BE2C (cell line): Measurements from ENCODE around the gene VWA3B.
"Not testable (repeated sequence)": the region's sequence is repeated elsewhere in the genome, so short reads cannot be mapped to it uniquely, and the experiment has no call there.

Experiments used
- DNase-seq: peaks from one replicate; pipeline ENCODE4 v3.0.0-alpha.2; 2020
- H3K27me3 ChIP-seq: fragments of 250-450 bp; sonication (Bioruptor Pico); 2 replicates; pipeline ENCODE4 v1.5.1; 2020; ENCODE audit warnings: mild to moderate bottlenecking
- H3K36me3 ChIP-seq: fragments of 250-450 bp; sonication (Bioruptor Pico); 2 replicates; pipeline ENCODE4 v1.5.1; 2020; ENCODE audit warnings: mild to moderate bottlenecking
- H3K4me1 ChIP-seq: fragments of 250-450 bp; sonication (Bioruptor Pico); 2 replicates; pipeline ENCODE4 v1.5.1; 2020
- H3K4me3 ChIP-seq: 2 replicates; pipeline ENCODE4 v1.5.1; 2011; ENCODE audit warnings: low read depth, low read length
- H3K9me3 ChIP-seq: fragments of 250-450 bp; sonication (Bioruptor Pico); 2 replicates; pipeline ENCODE4 v1.5.1; 2020
- CTCF ChIP-seq: IDR thresholded peaks from 2 replicates; pipeline ENCODE4 v1.5.1; 2012; ENCODE audit warnings: mild to moderate bottlenecking, low read depth, low read length

The VWA3B gene

GRCh38 chr2:98122524-98122923, 35.6 kb downstream of the VWA3B start:
- TF ChIP-seq CTCF, result no peak
- H3K27me3 ChIP-seq, result peaks cover 3% of the 10 kb centered on the region; the same call in 1 of the 2 replicates
- H3K36me3 ChIP-seq, result no peaks in the 10 kb centered on the region
- H3K4me1 ChIP-seq, result no peaks in the 10 kb centered on the region
- DNase-seq, result no peak
- H3K9me3 ChIP-seq, result no peaks in the 10 kb centered on the region
- no peak overlapping the region for H3K4me3 ChIP-seq

- no peaks in the 10 kb centered on the region for H3K36me3 ChIP-seq
- no peaks in the 10 kb centered on the region for H3K4me1 ChIP-seq
- DNase-seq, result no peak
- peaks cover 3% of the 10 kb centered on the region; the same call in 1 of the 2 replicates for H3K27me3 ChIP-seq
- TF ChIP-seq CTCF, result no peak
- no peak overlapping the region for H3K4me3 ChIP-seq
- H3K9me3 ChIP-seq, result no peaks in the 10 kb centered on the region
These were observed 36.3 kb downstream of the VWA3B start for GRCh38 chr2:98123286-98123685.

GRCh38 chr2:98126061-98126460, 39.1 kb downstream of the VWA3B start:
- Histone ChIP-seq H3K27me3 (peaks cover 3% of the 10 kb centered on the region; the same call in 1 of the 2 replicates), H3K4me1 (no peaks in the 10 kb centered on the region), H3K36me3 (no peaks in the 10 kb centered on the region), H3K4me3 (no peak overlapping the region), H3K9me3 (no peaks in the 10 kb centered on the region)
- TF ChIP-seq CTCF, result no peak
- DNase-seq, result no peak

- TF ChIP-seq CTCF, result no peak
- Histone ChIP-seq H3K27me3 (peaks cover 3% of the 10 kb centered on the region; the same call in 1 of the 2 replicates), H3K36me3 (no peaks in the 10 kb centered on the region), H3K4me3 (no peak overlapping the region), H3K4me1 (no peaks in the 10 kb centered on the region), H3K9me3 (no peaks in the 10 kb centered on the region)
- DNase-seq, result no peak
These were observed 40.4 kb downstream of the VWA3B start for GRCh38 chr2:98127229-98127989.

GRCh38 chr2:98128556-98129109, 41.7 kb downstream of the VWA3B start:
- TF ChIP-seq CTCF, result no peak
- Histone ChIP-seq H3K36me3 (no peaks in the 10 kb centered on the region), H3K27me3 (peaks cover 3% of the 10 kb centered on the region; the same call in 1 of the 2 replicates), H3K4me1 (no peaks in the 10 kb centered on the region), H3K4me3 (no peak overlapping the region), H3K9me3 (no peaks in the 10 kb centered on the region)
- no peak for DNase-seq

GRCh38 chr2:98130073-98130472, 43.1 kb downstream of the VWA3B start:
- not testable (repeated sequence) for DNase-seq, H3K4me1 ChIP-seq, H3K36me3 ChIP-seq, H3K27me3 ChIP-seq, H3K4me3 ChIP-seq, H3K9me3 ChIP-seq
